ENCODE data around the gene TEF. TPM values are rescaled to one million over a fixed set of nuclear protein-coding genes. Genes with fewer than 3 reads are reported as not detected.

The TEF gene
- total and polyA plus RNA-seq, 2 experiments from 2014 or later: 2.3 to 7.2 TPM

GRCh38 chr22:41334951-41335635, 46.6 kb upstream of the TEF start:
- Histone ChIP-seq H3K36me3 (ENCODE audit: insufficient read depth) (peaks cover 4% of the 10 kb centered on the region; the same call in 1 of the 2 replicates), H3K4me3 (no peak overlapping the region), H3K4me2 (no peak overlapping the region), H3K27me3 (ENCODE audit: insufficient read depth) (no peaks in the 10 kb centered on the region), H3K9me2 (ENCODE audit: insufficient read depth) (no peaks in the 10 kb centered on the region), H3K79me2 (replicated peaks; ENCODE audit: insufficient read depth) (no peaks in the 10 kb centered on the region), H3K27ac (ENCODE audit: low read depth) (no peak overlapping the region), H3K4me1 (ENCODE audit: insufficient read depth) (no peaks in the 10 kb centered on the region), H2AFZ (no peak overlapping the region), H4K20me1 (replicated peaks; ENCODE audit: insufficient read depth) (peaks cover 5% of the 10 kb centered on the region; the same call in 1 of the 2 replicates), H3F3A (replicated peaks; ENCODE audit: low read depth) (no peaks in the 10 kb centered on the region)
- Mint-ChIP-seq H3K27me3 (ENCODE audit: insufficient read depth, low read depth, poor library complexity) (peaks cover 9% of the 10 kb centered on the region), H3K4me1 (peaks cover 2% of the 10 kb centered on the region; the same call in 1 of the 3 replicates), H3K9me3 (no peaks in the 10 kb centered on the region), H3K4me3 (no peak overlapping the region; the same call in 2 of the 3 replicates), H3K36me3 (ENCODE audit: low read depth) (peaks cover 39% of the 10 kb centered on the region), H3K27ac (no peak overlapping the region)
- peak; percentile 14; the same call in 1 of the 3 replicates for ATAC-seq
- no peak for DNase-seq (ENCODE audit: low spot score)
- TF ChIP-seq NANOG (IDR thresholded peaks at IDR 0.05; ENCODE audit: borderline replicate concordance): no peak
- TF ChIP-seq ETS1 (IDR thresholded peaks at IDR 0.05): no peak
- no peak for TF ChIP-seq CTCF (conservative IDR thresholded peaks at IDR 0.05; ENCODE audit: low read depth in 2 of 2)
- TF ChIP-seq ZNF331 (CRISPR knock-in tag; IDR thresholded peaks at IDR 0.05; ENCODE audit: low read depth): no peak
- TF ChIP-seq CREB1 (CRISPR knock-in tag; IDR thresholded peaks at IDR 0.05; ENCODE audit: low read depth): no peak
- no peak for TF ChIP-seq EZH2 (IDR thresholded peaks at IDR 0.05; ENCODE audit: low read depth, unreplicated experiment)
- TF ChIP-seq, protein P1, sequence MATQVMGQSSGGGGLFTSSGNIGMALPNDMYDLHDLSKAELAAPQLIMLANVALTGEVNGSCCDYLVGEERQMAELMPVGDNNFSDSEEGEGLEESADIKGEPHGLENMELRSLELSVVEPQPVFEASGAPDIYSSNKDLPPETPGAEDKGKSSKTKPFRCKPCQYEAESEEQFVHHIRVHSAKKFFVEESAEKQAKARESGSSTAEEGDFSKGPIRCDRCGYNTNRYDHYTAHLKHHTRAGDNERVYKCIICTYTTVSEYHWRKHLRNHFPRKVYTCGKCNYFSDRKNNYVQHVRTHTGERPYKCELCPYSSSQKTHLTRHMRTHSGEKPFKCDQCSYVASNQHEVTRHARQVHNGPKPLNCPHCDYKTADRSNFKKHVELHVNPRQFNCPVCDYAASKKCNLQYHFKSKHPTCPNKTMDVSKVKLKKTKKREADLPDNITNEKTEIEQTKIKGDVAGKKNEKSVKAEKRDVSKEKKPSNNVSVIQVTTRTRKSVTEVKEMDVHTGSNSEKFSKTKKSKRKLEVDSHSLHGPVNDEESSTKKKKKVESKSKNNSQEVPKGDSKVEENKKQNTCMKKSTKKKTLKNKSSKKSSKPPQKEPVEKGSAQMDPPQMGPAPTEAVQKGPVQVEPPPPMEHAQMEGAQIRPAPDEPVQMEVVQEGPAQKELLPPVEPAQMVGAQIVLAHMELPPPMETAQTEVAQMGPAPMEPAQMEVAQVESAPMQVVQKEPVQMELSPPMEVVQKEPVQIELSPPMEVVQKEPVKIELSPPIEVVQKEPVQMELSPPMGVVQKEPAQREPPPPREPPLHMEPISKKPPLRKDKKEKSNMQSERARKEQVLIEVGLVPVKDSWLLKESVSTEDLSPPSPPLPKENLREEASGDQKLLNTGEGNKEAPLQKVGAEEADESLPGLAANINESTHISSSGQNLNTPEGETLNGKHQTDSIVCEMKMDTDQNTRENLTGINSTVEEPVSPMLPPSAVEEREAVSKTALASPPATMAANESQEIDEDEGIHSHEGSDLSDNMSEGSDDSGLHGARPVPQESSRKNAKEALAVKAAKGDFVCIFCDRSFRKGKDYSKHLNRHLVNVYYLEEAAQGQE (IDR thresholded peaks at IDR 0.05; ENCODE audit: unreplicated experiment): no peak
- TF ChIP-seq ZNF114 (CRISPR knock-in tag; IDR thresholded peaks at IDR 0.05): no peak
- TF ChIP-seq POLR2AphosphoS5 (IDR thresholded peaks at IDR 0.05; ENCODE audit: low read depth): no peak
- TF ChIP-seq EZH2phosphoT487 (IDR thresholded peaks at IDR 0.05; ENCODE audit: unreplicated experiment): no peak
- no peak for TF ChIP-seq STAT1 (IDR thresholded peaks at IDR 0.05; ENCODE audit: unreplicated experiment)
- TF ChIP-seq, protein P2, sequence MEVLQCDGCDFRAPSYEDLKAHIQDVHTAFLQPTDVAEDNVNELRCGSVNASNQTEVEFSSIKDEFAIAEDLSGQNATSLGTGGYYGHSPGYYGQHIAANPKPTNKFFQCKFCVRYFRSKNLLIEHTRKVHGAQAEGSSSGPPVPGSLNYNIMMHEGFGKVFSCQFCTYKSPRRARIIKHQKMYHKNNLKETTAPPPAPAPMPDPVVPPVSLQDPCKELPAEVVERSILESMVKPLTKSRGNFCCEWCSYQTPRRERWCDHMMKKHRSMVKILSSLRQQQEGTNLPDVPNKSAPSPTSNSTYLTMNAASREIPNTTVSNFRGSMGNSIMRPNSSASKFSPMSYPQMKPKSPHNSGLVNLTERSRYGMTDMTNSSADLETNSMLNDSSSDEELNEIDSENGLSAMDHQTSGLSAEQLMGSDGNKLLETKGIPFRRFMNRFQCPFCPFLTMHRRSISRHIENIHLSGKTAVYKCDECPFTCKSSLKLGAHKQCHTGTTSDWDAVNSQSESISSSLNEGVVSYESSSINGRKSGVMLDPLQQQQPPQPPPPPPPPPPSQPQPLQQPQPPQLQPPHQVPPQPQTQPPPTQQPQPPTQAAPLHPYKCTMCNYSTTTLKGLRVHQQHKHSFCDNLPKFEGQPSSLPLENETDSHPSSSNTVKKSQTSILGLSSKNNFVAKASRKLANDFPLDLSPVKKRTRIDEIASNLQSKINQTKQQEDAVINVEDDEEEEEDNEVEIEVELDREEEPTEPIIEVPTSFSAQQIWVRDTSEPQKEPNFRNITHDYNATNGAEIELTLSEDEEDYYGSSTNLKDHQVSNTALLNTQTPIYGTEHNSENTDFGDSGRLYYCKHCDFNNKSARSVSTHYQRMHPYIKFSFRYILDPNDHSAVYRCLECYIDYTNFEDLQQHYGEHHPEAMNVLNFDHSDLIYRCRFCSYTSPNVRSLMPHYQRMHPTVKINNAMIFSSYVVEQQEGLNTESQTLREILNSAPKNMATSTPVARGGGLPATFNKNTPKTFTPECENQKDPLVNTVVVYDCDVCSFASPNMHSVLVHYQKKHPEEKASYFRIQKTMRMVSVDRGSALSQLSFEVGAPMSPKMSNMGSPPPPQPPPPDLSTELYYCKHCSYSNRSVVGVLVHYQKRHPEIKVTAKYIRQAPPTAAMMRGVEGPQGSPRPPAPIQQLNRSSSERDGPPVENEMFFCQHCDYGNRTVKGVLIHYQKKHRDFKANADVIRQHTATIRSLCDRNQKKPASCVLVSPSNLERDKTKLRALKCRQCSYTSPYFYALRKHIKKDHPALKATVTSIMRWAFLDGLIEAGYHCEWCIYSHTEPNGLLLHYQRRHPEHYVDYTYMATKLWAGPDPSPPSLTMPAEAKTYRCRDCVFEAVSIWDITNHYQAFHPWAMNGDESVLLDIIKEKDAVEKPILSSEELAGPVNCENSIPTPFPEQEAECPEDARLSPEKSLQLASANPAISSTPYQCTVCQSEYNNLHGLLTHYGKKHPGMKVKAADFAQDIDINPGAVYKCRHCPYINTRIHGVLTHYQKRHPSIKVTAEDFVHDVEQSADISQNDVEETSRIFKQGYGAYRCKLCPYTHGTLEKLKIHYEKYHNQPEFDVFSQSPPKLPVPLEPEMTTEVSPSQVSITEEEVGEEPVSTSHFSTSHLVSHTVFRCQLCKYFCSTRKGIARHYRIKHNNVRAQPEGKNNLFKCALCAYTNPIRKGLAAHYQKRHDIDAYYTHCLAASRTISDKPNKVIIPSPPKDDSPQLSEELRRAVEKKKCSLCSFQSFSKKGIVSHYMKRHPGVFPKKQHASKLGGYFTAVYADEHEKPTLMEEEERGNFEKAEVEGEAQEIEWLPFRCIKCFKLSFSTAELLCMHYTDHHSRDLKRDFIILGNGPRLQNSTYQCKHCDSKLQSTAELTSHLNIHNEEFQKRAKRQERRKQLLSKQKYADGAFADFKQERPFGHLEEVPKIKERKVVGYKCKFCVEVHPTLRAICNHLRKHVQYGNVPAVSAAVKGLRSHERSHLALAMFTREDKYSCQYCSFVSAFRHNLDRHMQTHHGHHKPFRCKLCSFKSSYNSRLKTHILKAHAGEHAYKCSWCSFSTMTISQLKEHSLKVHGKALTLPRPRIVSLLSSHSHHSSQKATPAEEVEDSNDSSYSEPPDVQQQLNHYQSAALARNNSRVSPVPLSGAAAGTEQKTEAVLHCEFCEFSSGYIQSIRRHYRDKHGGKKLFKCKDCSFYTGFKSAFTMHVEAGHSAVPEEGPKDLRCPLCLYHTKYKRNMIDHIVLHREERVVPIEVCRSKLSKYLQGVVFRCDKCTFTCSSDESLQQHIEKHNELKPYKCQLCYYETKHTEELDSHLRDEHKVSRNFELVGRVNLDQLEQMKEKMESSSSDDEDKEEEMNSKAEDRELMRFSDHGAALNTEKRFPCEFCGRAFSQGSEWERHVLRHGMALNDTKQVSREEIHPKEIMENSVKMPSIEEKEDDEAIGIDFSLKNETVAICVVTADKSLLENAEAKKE (CRISPR knock-in tag; IDR thresholded peaks at IDR 0.05): no peak
- TF ChIP-seq JUNB (IDR thresholded peaks at IDR 0.05; ENCODE audit: unreplicated experiment): no peak
